ENCODE data around the gene RPL23. TPM values are rescaled to one million over a fixed set of nuclear protein-coding genes. Genes with fewer than 3 reads are reported as not detected.

The RPL23 gene
- total RNA-seq (1,000 to 10,000 TPM; 1,147 to 1,150 TPM), polyA plus RNA-seq (1,000 to 10,000 TPM; 2,973 to 5,274 TPM)
- long read RNA-seq, donor 1, transcript RPL23-206 (5 exons, 2,821 nt): major isoform, 35 of 56 reads
- long read RNA-seq, donor 1, partial matches to known transcripts: 19 of 56 reads
- long read RNA-seq, donor 1, other reads (novel, unspliced or antisense): 0 of 56 reads
- long read RNA-seq, donor 2, transcript RPL23-206 (5 exons, 2,821 nt): major isoform, 31 of 66 reads
- long read RNA-seq, donor 2, partial matches to known transcripts: 33 of 66 reads
- long read RNA-seq, donor 2, other reads (novel, unspliced or antisense): 0 of 66 reads

- intact Hi-C loops (cut with DNase I): loop anchor here in 1 of 2 donors (1.0 to 2.0 kb wide), 2 partner anchors 28 to 55 kb away; partner anchors contain the start of genes CWC25 and PIP4K2B
- DNase-seq (peak; percentile 96 to 97), ATAC-seq (ENCODE audit: low FRiP score) (peak; percentile 97)
- peak within 1 kb of the TSS; percentile 46 to 60 for H3K27ac ChIP-seq (ENCODE audit: low read depth in 1 of 2, low read length in 2 of 2)
- H3K9me3 ChIP-seq (ENCODE audit: control insufficient read depth, low read length): no peaks in the 10 kb centered on the region
- 0% methylated on average over 48 of the region's 48 CpGs for WGBS, 2 donors
- peaks cover 0 to 2% of the 10 kb centered on the region in 2 donors for H3K36me3 ChIP-seq (ENCODE audit: control insufficient read depth in 1 of 2, insufficient read depth in 2 of 2, low read length in 1 of 2)
- peak within 1 kb of the TSS; percentile 9 to 53 for H3K4me3 ChIP-seq (ENCODE audit: low read length in 2 of 2)
- H3K4me1 ChIP-seq (ENCODE audit: control insufficient read depth in 1 of 2, insufficient read depth in 2 of 2, low read length in 2 of 2): peaks cover 0 to 5% of the 10 kb centered on the region in 2 donors
- H3K27me3 ChIP-seq (ENCODE audit: control insufficient read depth in 1 of 2, insufficient read depth in 2 of 2, low read length in 1 of 2): no peaks in the 10 kb centered on the region
Measured at GRCh38 chr17:38853292-38854219, at the start of gene RPL23. Gene RPL23, minus strand, starts transcription at chr17:38853721. Its CDS starts 11 bp downstream, at chr17:38853710.

- peak; percentile 34 for ATAC-seq (ENCODE audit: low FRiP score)
- Histone ChIP-seq H3K27me3 (ENCODE audit: control insufficient read depth in 1 of 2, insufficient read depth in 2 of 2, low read length in 1 of 2) (no peaks in the 10 kb centered on the region), H3K4me1 (ENCODE audit: control insufficient read depth in 1 of 2, insufficient read depth in 2 of 2, low read length in 2 of 2) (peaks cover 3 to 5% of the 10 kb centered on the region in 2 donors), H3K36me3 (ENCODE audit: control insufficient read depth in 1 of 2, insufficient read depth in 2 of 2, low read length in 1 of 2) (no peaks in the 10 kb centered on the region), H3K9me3 (ENCODE audit: control insufficient read depth, low read length) (no peaks in the 10 kb centered on the region), H3K4me3 (ENCODE audit: low read length in 2 of 2) (no peak overlapping the region), H3K27ac (ENCODE audit: low read depth in 1 of 2, low read length in 2 of 2) (peak overlapping the region in 1 of 2 donors; percentile 0)
- intact Hi-C loops (cut with DNase I): no loop called here
- peak in 1 of 2 donors; percentile 80 for DNase-seq
- WGBS, 2 donors: 24 to 28% methylated on average over 10 of the region's 10 CpGs
Measured at GRCh38 chr17:38900978-38901656, 47.6 kb upstream of the RPL23 start.

GRCh38 chr17:38899421-38899820 is 45.9 kb upstream of the RPL23 start:
- no peak overlapping the region for H3K27ac ChIP-seq (ENCODE audit: low read depth in 1 of 2, low read length in 2 of 2)
- H3K4me3 ChIP-seq (ENCODE audit: low read length in 2 of 2): no peak overlapping the region
- H3K27me3 ChIP-seq (ENCODE audit: control insufficient read depth in 1 of 2, insufficient read depth in 2 of 2, low read length in 1 of 2): no peaks in the 10 kb centered on the region
- WGBS, 2 donors: 81 to 82% methylated on average over 5 of the region's 5 CpGs
- peaks cover 3 to 5% of the 10 kb centered on the region in 2 donors for H3K4me1 ChIP-seq (ENCODE audit: control insufficient read depth in 1 of 2, insufficient read depth in 2 of 2, low read length in 2 of 2)
- DNase-seq (no peak), ATAC-seq (ENCODE audit: low FRiP score) (no peak)
- H3K36me3 ChIP-seq (ENCODE audit: control insufficient read depth in 1 of 2, insufficient read depth in 2 of 2, low read length in 1 of 2): no peaks in the 10 kb centered on the region
- no peaks in the 10 kb centered on the region for H3K9me3 ChIP-seq (ENCODE audit: control insufficient read depth, low read length)
- intact Hi-C loops (cut with DNase I): no loop called here

- WGBS, 2 donors: 78 to 79% methylated on average over 11 of the region's 11 CpGs
- ATAC-seq (ENCODE audit: low FRiP score) (no peak), DNase-seq (peak in 1 of 2 donors; percentile 64)
- peaks cover 3 to 5% of the 10 kb centered on the region in 2 donors for H3K4me1 ChIP-seq (ENCODE audit: control insufficient read depth in 1 of 2, insufficient read depth in 2 of 2, low read length in 2 of 2)
- intact Hi-C loops (cut with DNase I): no loop called here
- no peaks in the 10 kb centered on the region for H3K9me3 ChIP-seq (ENCODE audit: control insufficient read depth, low read length)
- no peaks in the 10 kb centered on the region for H3K36me3 ChIP-seq (ENCODE audit: control insufficient read depth in 1 of 2, insufficient read depth in 2 of 2, low read length in 1 of 2)
- H3K4me3 ChIP-seq (ENCODE audit: low read length in 2 of 2): no peak overlapping the region
- H3K27me3 ChIP-seq (ENCODE audit: control insufficient read depth in 1 of 2, insufficient read depth in 2 of 2, low read length in 1 of 2): no peaks in the 10 kb centered on the region
- H3K27ac ChIP-seq (ENCODE audit: low read depth in 1 of 2, low read length in 2 of 2): no peak overlapping the region
Measured at GRCh38 chr17:38898812-38899348, 45.4 kb upstream of the RPL23 start.

- WGBS, 2 donors: 63 to 66% methylated on average over 9 of the region's 9 CpGs
Measured at GRCh38 chr17:38898291-38898679, 44.8 kb upstream of the RPL23 start.

GRCh38 chr17:38897671-38898290 is 44.3 kb upstream of the RPL23 start:
- H3K4me1 ChIP-seq (ENCODE audit: control insufficient read depth in 1 of 2, insufficient read depth in 2 of 2, low read length in 2 of 2): peaks cover 3 to 5% of the 10 kb centered on the region in 2 donors
- ATAC-seq (ENCODE audit: low FRiP score) (no peak), DNase-seq (no peak)
- 42 to 45% methylated on average over 12 of the region's 12 CpGs for WGBS, 2 donors
- intact Hi-C loops (cut with DNase I): no loop called here
- no peaks in the 10 kb centered on the region for H3K36me3 ChIP-seq (ENCODE audit: control insufficient read depth in 1 of 2, insufficient read depth in 2 of 2, low read length in 1 of 2)
- no peaks in the 10 kb centered on the region for H3K9me3 ChIP-seq (ENCODE audit: control insufficient read depth, low read length)
- no peak overlapping the region for H3K4me3 ChIP-seq (ENCODE audit: low read length in 2 of 2)
- H3K27ac ChIP-seq (ENCODE audit: low read depth in 1 of 2, low read length in 2 of 2): peak overlapping the region in 1 of 2 donors; percentile 31
- H3K27me3 ChIP-seq (ENCODE audit: control insufficient read depth in 1 of 2, insufficient read depth in 2 of 2, low read length in 1 of 2): no peaks in the 10 kb centered on the region

More at GRCh38 chr17:38898291-38898679, 44.8 kb upstream of the RPL23 start:
- no peak for DNase-seq
- Histone ChIP-seq H3K9me3 (ENCODE audit: control insufficient read depth, low read length) (no peaks in the 10 kb centered on the region), H3K4me1 (ENCODE audit: control insufficient read depth in 1 of 2, insufficient read depth in 2 of 2, low read length in 2 of 2) (peaks cover 3 to 5% of the 10 kb centered on the region in 2 donors), H3K4me3 (ENCODE audit: low read length in 2 of 2) (no peak overlapping the region), H3K27ac (ENCODE audit: low read depth in 1 of 2, low read length in 2 of 2) (no peak overlapping the region), H3K36me3 (ENCODE audit: control insufficient read depth in 1 of 2, insufficient read depth in 2 of 2, low read length in 1 of 2) (no peaks in the 10 kb centered on the region), H3K27me3 (ENCODE audit: control insufficient read depth in 1 of 2, insufficient read depth in 2 of 2, low read length in 1 of 2) (no peaks in the 10 kb centered on the region)
- intact Hi-C loops (cut with DNase I): no loop called here
- ATAC-seq (ENCODE audit: low FRiP score): no peak

- Histone ChIP-seq H3K4me3 (ENCODE audit: low read length in 2 of 2) (no peak overlapping the region), H3K36me3 (ENCODE audit: control insufficient read depth in 1 of 2, insufficient read depth in 2 of 2, low read length in 1 of 2) (peaks cover 0 to 1% of the 10 kb centered on the region in 2 donors), H3K27ac (ENCODE audit: low read depth in 1 of 2, low read length in 2 of 2) (peak overlapping the region in 1 of 2 donors; percentile 31), H3K4me1 (ENCODE audit: control insufficient read depth in 1 of 2, insufficient read depth in 2 of 2, low read length in 2 of 2) (peaks cover 3 to 5% of the 10 kb centered on the region in 2 donors), H3K27me3 (ENCODE audit: control insufficient read depth in 1 of 2, insufficient read depth in 2 of 2, low read length in 1 of 2) (no peaks in the 10 kb centered on the region), H3K9me3 (ENCODE audit: control insufficient read depth, low read length) (no peaks in the 10 kb centered on the region)
- ATAC-seq (ENCODE audit: low FRiP score) (no peak), DNase-seq (peak in 1 of 2 donors; percentile 59)
- WGBS, 2 donors: 6 to 11% methylated on average over 6 of the region's 6 CpGs
- intact Hi-C loops (cut with DNase I): no loop called here
Measured at GRCh38 chr17:38897176-38897575, 43.7 kb upstream of the RPL23 start.
